Measurements from ENCODE around the gene GCSAM.

- no peak for TF ChIP-seq EP300 (IDR thresholded peaks at IDR 0.05; ENCODE audit: borderline replicate concordance)
- no peak for TF ChIP-seq YY1 (IDR thresholded peaks at IDR 0.05; ENCODE audit: low read depth)
Observed at GRCh38 chr3:112124907-112125607, 8.0 kb downstream of the GCSAM start.

All from Ishikawa (cell line).